Measurements from ENCODE around the gene SSNA1. TPM values are rescaled to one million over a fixed set of nuclear protein-coding genes. Genes with fewer than 3 reads are reported as not detected.
A peak's percentile ranks its signal among the peaks of the same experiment; 100 is the strongest.

SSNA1 gene
- total and polyA plus RNA-seq, 2 experiments from 2014 or later, result 82.2 to 128 TPM

GRCh38 chr9:137162505-137163364 is 25.7 kb upstream of the SSNA1 start:
- Histone ChIP-seq H3K79me2 (no peaks in the 10 kb centered on the region), H2AFZ (peak overlapping the region; percentile 26), H3K36me3 (replicated peaks; ENCODE audit: insufficient read depth, low read depth) (no peaks in the 10 kb centered on the region), H3K27me3 (peaks cover 98% of the 10 kb centered on the region), H3K4me1 (ENCODE audit: insufficient read depth) (peaks cover 11% of the 10 kb centered on the region), H3K27ac (no peak overlapping the region), H3K9me3 (ENCODE audit: low read depth) (no peaks in the 10 kb centered on the region), H3K9me2 (replicated peaks; ENCODE audit: insufficient read depth) (no peaks in the 10 kb centered on the region), H3K4me3 (no peak overlapping the region), H3K4me2 (peak overlapping the region; percentile 78), H4K20me1 (ENCODE audit: insufficient read depth, poor library complexity, severe bottlenecking) (no peaks in the 10 kb centered on the region)
- peak; percentile 60 for TF ChIP-seq EZH2 (IDR thresholded peaks at IDR 0.05; ENCODE audit: borderline replicate concordance)
- TF ChIP-seq EZH2phosphoT487 (IDR thresholded peaks at IDR 0.05; ENCODE audit: low read depth, severe bottlenecking, unreplicated experiment), result no peak
- TF ChIP-seq, protein P1, sequence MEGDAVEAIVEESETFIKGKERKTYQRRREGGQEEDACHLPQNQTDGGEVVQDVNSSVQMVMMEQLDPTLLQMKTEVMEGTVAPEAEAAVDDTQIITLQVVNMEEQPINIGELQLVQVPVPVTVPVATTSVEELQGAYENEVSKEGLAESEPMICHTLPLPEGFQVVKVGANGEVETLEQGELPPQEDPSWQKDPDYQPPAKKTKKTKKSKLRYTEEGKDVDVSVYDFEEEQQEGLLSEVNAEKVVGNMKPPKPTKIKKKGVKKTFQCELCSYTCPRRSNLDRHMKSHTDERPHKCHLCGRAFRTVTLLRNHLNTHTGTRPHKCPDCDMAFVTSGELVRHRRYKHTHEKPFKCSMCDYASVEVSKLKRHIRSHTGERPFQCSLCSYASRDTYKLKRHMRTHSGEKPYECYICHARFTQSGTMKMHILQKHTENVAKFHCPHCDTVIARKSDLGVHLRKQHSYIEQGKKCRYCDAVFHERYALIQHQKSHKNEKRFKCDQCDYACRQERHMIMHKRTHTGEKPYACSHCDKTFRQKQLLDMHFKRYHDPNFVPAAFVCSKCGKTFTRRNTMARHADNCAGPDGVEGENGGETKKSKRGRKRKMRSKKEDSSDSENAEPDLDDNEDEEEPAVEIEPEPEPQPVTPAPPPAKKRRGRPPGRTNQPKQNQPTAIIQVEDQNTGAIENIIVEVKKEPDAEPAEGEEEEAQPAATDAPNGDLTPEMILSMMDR (IDR thresholded peaks at IDR 0.05; ENCODE audit: poor library complexity), result peak; percentile 34
- peak; percentile 60 for DNase-seq (ENCODE audit: low spot score)
- WGBS (ENCODE audit: low lambda C conversion rate, missing lambda C conversion rate), result 9% methylated on average over 46 of the region's 74 CpGs

DNA sequence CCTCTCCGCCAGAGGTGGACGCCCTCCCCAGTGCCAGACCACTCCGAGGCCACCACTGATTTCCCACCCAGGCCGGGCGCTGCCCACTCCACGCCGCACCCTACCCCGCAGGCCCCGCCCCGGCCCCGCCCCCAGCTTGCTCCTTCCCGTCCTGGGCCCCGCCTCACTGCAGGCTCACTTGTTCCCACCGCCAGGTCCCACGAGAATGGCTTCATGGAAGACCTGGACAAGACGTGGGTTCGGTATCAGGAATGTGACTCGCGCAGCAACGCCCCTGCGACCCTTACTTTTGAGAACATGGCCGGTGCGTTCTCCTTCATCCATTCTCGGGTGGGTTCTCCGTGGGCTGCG is 25.1 kb upstream of the SSNA1 start:
- TF ChIP-seq EZH2phosphoT487 (IDR thresholded peaks at IDR 0.05; ENCODE audit: low read depth, severe bottlenecking, unreplicated experiment) (no peak), EZH2 (IDR thresholded peaks at IDR 0.05; ENCODE audit: borderline replicate concordance) (no peak)
- TF ChIP-seq, protein P1 (IDR thresholded peaks at IDR 0.05; ENCODE audit: poor library complexity), result no peak
- no peak for DNase-seq (ENCODE audit: low spot score)
- H3K27ac ChIP-seq, result no peak overlapping the region
- H3K4me2 ChIP-seq, result peak overlapping the region; percentile 78
- H2AFZ ChIP-seq, result no peak overlapping the region
- no peaks in the 10 kb centered on the region for H3K36me3 ChIP-seq (replicated peaks; ENCODE audit: insufficient read depth, low read depth)
- H4K20me1 ChIP-seq (ENCODE audit: insufficient read depth, poor library complexity, severe bottlenecking), result no peaks in the 10 kb centered on the region
- peaks cover 97% of the 10 kb centered on the region for H3K27me3 ChIP-seq
- no peaks in the 10 kb centered on the region for H3K9me2 ChIP-seq (replicated peaks; ENCODE audit: insufficient read depth)
- H3K4me1 ChIP-seq (ENCODE audit: insufficient read depth), result peaks cover 17% of the 10 kb centered on the region
- WGBS (ENCODE audit: low lambda C conversion rate, missing lambda C conversion rate), result 45% methylated on average over 22 of the region's 26 CpGs
- H3K79me2 ChIP-seq, result no peaks in the 10 kb centered on the region
- no peak overlapping the region for H3K4me3 ChIP-seq
- H3K9me3 ChIP-seq (ENCODE audit: low read depth), result no peaks in the 10 kb centered on the region

DNA sequence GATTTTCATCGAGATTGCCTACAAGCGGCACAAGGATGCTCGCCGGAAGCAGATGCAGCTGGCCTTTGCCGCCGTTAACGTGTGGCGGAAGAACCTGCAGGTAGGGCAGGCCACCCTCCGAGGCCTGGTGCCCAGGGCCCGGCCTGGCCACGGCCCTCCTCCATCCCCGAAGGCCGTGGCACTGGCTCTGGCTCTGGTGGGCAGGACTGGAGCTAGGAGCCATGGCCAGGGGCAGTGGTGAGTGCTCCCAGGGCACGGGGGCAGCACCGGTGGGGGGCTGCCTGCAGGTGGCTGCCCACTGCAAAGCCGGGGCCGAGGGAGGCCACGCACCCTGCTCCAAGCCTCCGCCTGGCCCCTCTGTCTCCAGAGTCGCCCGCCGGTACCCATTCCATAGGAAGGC is 24.7 kb upstream of the SSNA1 start:
- H3K9me2 ChIP-seq (replicated peaks; ENCODE audit: insufficient read depth), result no peaks in the 10 kb centered on the region
- TF ChIP-seq EZH2phosphoT487 (IDR thresholded peaks at IDR 0.05; ENCODE audit: low read depth, severe bottlenecking, unreplicated experiment), result no peak
- TF ChIP-seq EZH2 (IDR thresholded peaks at IDR 0.05; ENCODE audit: borderline replicate concordance), result no peak
- TF ChIP-seq, protein P1 (IDR thresholded peaks at IDR 0.05; ENCODE audit: poor library complexity), result no peak
- H3K27ac ChIP-seq, result no peak overlapping the region
- no peaks in the 10 kb centered on the region for H3K79me2 ChIP-seq
- DNase-seq (ENCODE audit: low spot score), result no peak
- H4K20me1 ChIP-seq (ENCODE audit: insufficient read depth, poor library complexity, severe bottlenecking), result no peaks in the 10 kb centered on the region
- H3K27me3 ChIP-seq, result peaks cover 95% of the 10 kb centered on the region
- H2AFZ ChIP-seq, result no peak overlapping the region
- no peak overlapping the region for H3K4me2 ChIP-seq
- 92% methylated on average over 22 of the region's 22 CpGs for WGBS (ENCODE audit: low lambda C conversion rate, missing lambda C conversion rate)
- H3K4me3 ChIP-seq, result no peak overlapping the region
- peaks cover 19% of the 10 kb centered on the region for H3K4me1 ChIP-seq (ENCODE audit: insufficient read depth)
- H3K9me3 ChIP-seq (ENCODE audit: low read depth), result no peaks in the 10 kb centered on the region
- H3K36me3 ChIP-seq (replicated peaks; ENCODE audit: insufficient read depth, low read depth), result no peaks in the 10 kb centered on the region

Data from hepatocyte (in vitro differentiated cells).